GM23338 (cell line): Measurements from ENCODE around the gene MROH2A. TPM values are rescaled to one million over a fixed set of nuclear protein-coding genes. Genes with fewer than 3 reads are reported as not detected.

ENCODE experiments used
- ATAC-seq: fragments of 200-7000 bp; cut with Tn5 transposase; 3 replicates; pipeline ENCODE4 v1.9.1; 2020
- DNase-seq: peaks from one replicate; pipeline ENCODE4 v3.0.0-alpha.2; 2015; ENCODE audit warnings: low spot score
- H2AFZ ChIP-seq: fragments of 200-600 bp; sonication (generic); 2 replicates; pipeline ENCODE4 v1.8.0; 2016; ENCODE audit warnings: antibody characterized with exemption, mild to moderate bottlenecking, moderate library complexity
- H3F3A ChIP-seq: fragments of 200-600 bp; sonication (generic); replicated peaks from 2 replicates; pipeline ENCODE4 v1.8.0; 2017; ENCODE audit warnings: antibody characterized with exemption, mixed run types, low read depth
- H3K27ac ChIP-seq: fragments of 200-600 bp; sonication (generic); 2 replicates; pipeline ENCODE4 v1.6.1; 2016; ENCODE audit warnings: low read depth
- H3K27me3 ChIP-seq: fragments of 200-600 bp; sonication (generic); 2 replicates; pipeline ENCODE4 v1.8.0; 2016; ENCODE audit warnings: mild to moderate bottlenecking, mixed run types, moderate library complexity; ENCODE audit not compliant: insufficient read depth
- H3K36me3 ChIP-seq: fragments of 200-600 bp; sonication (generic); 2 replicates; pipeline ENCODE4 v1.8.0; 2016; ENCODE audit warnings: mild to moderate bottlenecking; ENCODE audit not compliant: insufficient read depth
- H3K4me1 ChIP-seq: fragments of 200-600 bp; sonication (generic); 2 replicates; pipeline ENCODE4 v1.8.0; 2016; ENCODE audit warnings: mild to moderate bottlenecking, moderate library complexity; ENCODE audit not compliant: insufficient read depth
- H3K4me2 ChIP-seq: fragments of 200-600 bp; sonication (generic); 2 replicates; pipeline ENCODE4 v1.7.1; 2017; ENCODE audit warnings: mixed run types
- H3K4me3 ChIP-seq: fragments of 200-600 bp; sonication (generic); 2 replicates; pipeline ENCODE4 v1.6.1; 2016; ENCODE audit warnings: mixed run types
- H3K79me2 ChIP-seq: fragments of 200-600 bp; sonication (generic); replicated peaks from 2 replicates; pipeline ENCODE4 v1.8.0; 2017; ENCODE audit warnings: mild to moderate bottlenecking; ENCODE audit not compliant: insufficient read depth
- H3K9me2 ChIP-seq: fragments of 200-600 bp; sonication (generic); 2 replicates; pipeline ENCODE4 v1.8.0; 2017; ENCODE audit not compliant: insufficient read depth
- H4K20me1 ChIP-seq: fragments of 200-600 bp; sonication (generic); replicated peaks from 2 replicates; pipeline ENCODE4 v1.8.0; 2017; ENCODE audit warnings: mild to moderate bottlenecking; ENCODE audit not compliant: insufficient read depth
- H3K27ac Mint-ChIP-seq: 2 replicates; pipeline ENCODE4 v1.8.0; 2020; ENCODE audit warnings: inconsistent platforms, mild to moderate bottlenecking, moderate library complexity, mixed read lengths
- H3K27me3 Mint-ChIP-seq: 3 replicates; pipeline ENCODE4 v1.8.0; 2022; ENCODE audit warnings: low read depth, mild to moderate bottlenecking, moderate library complexity, mixed read lengths, inconsistent platforms; ENCODE audit not compliant: insufficient read depth, poor library complexity
- H3K36me3 Mint-ChIP-seq: 3 replicates; pipeline ENCODE4 v1.8.0; 2021; ENCODE audit warnings: low read depth, mild to moderate bottlenecking, inconsistent platforms, moderate library complexity, mixed read lengths
- H3K4me1 Mint-ChIP-seq: 3 replicates; pipeline ENCODE4 v1.8.0; 2020; ENCODE audit warnings: mild to moderate bottlenecking, inconsistent platforms, mixed read lengths
- H3K4me3 Mint-ChIP-seq: 3 replicates; pipeline ENCODE4 v1.8.0; 2021; ENCODE audit warnings: moderate library complexity, mild to moderate bottlenecking, inconsistent platforms, mixed read lengths
- H3K9me3 Mint-ChIP-seq: 3 replicates; pipeline ENCODE4 v1.8.0; 2020; ENCODE audit warnings: moderate library complexity, mild to moderate bottlenecking, inconsistent platforms, mixed read lengths
- CTCF ChIP-seq, 2 experiments: fragments of 200-600 bp in 1 of 2; sonication (generic) in 1 of 2; conservative IDR thresholded peaks; 2 replicates each; pipeline versions ENCODE4 v1.5.1 to v1.6.1; 2016 to 2017; ENCODE audit warnings: antibody characterized with exemption in 2 of 2, low read depth in 2 of 2, mild to moderate bottlenecking in 2 of 2, moderate library complexity in 1 of 2
- ETS1 ChIP-seq: IDR thresholded peaks from 2 replicates; pipeline ENCODE4 v1.6.1; 2016; ENCODE audit warnings: antibody characterized with exemption
- EZH2phosphoT487 ChIP-seq: fragments of 200-600 bp; sonication (generic); IDR thresholded peaks from one replicate; pipeline ENCODE4 v1.8.1; 2018; ENCODE audit warnings: antibody characterized with exemption; ENCODE audit not compliant: unreplicated experiment
- JUNB ChIP-seq: IDR thresholded peaks from one replicate; pipeline ENCODE4 v1.6.1; 2016; ENCODE audit warnings: antibody characterized with exemption; ENCODE audit not compliant: unreplicated experiment
- NANOG ChIP-seq: IDR thresholded peaks from 2 replicates; pipeline ENCODE4 v1.6.1; 2016; ENCODE audit warnings: antibody characterized with exemption, borderline replicate concordance
- POLR2AphosphoS5 ChIP-seq: IDR thresholded peaks from 2 replicates; pipeline ENCODE4 v1.6.1; 2016; ENCODE audit warnings: antibody characterized with exemption, low read depth
- REST ChIP-seq: IDR thresholded peaks from one replicate; pipeline ENCODE4 v1.6.1; 2018; ENCODE audit warnings: antibody characterized with exemption; ENCODE audit not compliant: unreplicated experiment
- STAT1 ChIP-seq: IDR thresholded peaks from one replicate; pipeline ENCODE4 v1.6.1; 2016; ENCODE audit warnings: antibody characterized with exemption; ENCODE audit not compliant: unreplicated experiment
- ZNF114 ChIP-seq: fragments of 250-450 bp; sonication (Bioruptor Pico); IDR thresholded peaks from 2 replicates; pipeline ENCODE4 v1.5.0; 2020; ENCODE audit warnings: mild to moderate bottlenecking, moderate library complexity
- ZNF331 ChIP-seq: fragments of 250-450 bp; sonication (Bioruptor Pico); IDR thresholded peaks from 2 replicates; pipeline ENCODE4 v1.5.0; 2020; ENCODE audit warnings: low read depth, mild to moderate bottlenecking, moderate library complexity
- polyA plus RNA-seq: library from polyadenylated mRNA; unstranded; fragments of >200 nt; fragmentation: Nextera tagmentation; extraction: Ambion mirVana; gene quantifications from 2 replicates; pipeline ENCODE4 v1.2.1, GENCODE V29; 2016
- total RNA-seq: library from RNA; depleted of rRNA; stranded (reverse); fragments of >200 nt; shearing (Covaris generic); gene quantifications from 2 replicates; pipeline ENCODE4 v1.2.3, GENCODE V29; 2014

MROH2A gene
- total and polyA plus RNA-seq, 2 experiments from 2014 or later, result not detected

GRCh38 chr2:233807215-233807865 is 29.2 kb downstream of the MROH2A start:
- Mint-ChIP-seq H3K4me1 (no peaks in the 10 kb centered on the region), H3K36me3 (no peaks in the 10 kb centered on the region), H3K4me3 (no peak overlapping the region), H3K27me3 (peaks cover 2% of the 10 kb centered on the region), H3K27ac (no peak overlapping the region), H3K9me3 (peaks cover 11% of the 10 kb centered on the region; the same call in 2 of the 3 replicates)
- Histone ChIP-seq H3K4me1 (no peaks in the 10 kb centered on the region), H3F3A (no peaks in the 10 kb centered on the region), H3K27ac (no peak overlapping the region), H3K36me3 (no peaks in the 10 kb centered on the region), H2AFZ (no peak overlapping the region), H3K4me3 (no peak overlapping the region), H3K9me2 (no peaks in the 10 kb centered on the region; the same call in none of the 2 replicates), H4K20me1 (no peaks in the 10 kb centered on the region), H3K4me2 (no peak overlapping the region), H3K27me3 (no peaks in the 10 kb centered on the region), H3K79me2 (no peaks in the 10 kb centered on the region)
- DNase-seq (no peak), ATAC-seq (no peak)
- TF ChIP-seq ZNF114 (CRISPR knock-in tag), result no peak
- no peak for TF ChIP-seq POLR2AphosphoS5
- peak; percentile 17 to 18; a peak in 1 of 4 replicates for TF ChIP-seq CTCF (conservative IDR thresholded peaks at IDR 0.05; ENCODE audit: low read depth in 2 of 2)
- TF ChIP-seq ZNF331 (CRISPR knock-in tag), result no peak
- TF ChIP-seq ETS1, result no peak

- Histone ChIP-seq H3F3A (no peaks in the 10 kb centered on the region), H3K27ac (no peak overlapping the region), H3K4me3 (no peak overlapping the region), H2AFZ (no peak overlapping the region), H4K20me1 (no peaks in the 10 kb centered on the region), H3K27me3 (no peaks in the 10 kb centered on the region), H3K36me3 (no peaks in the 10 kb centered on the region), H3K79me2 (no peaks in the 10 kb centered on the region), H3K4me1 (no peaks in the 10 kb centered on the region), H3K4me2 (no peak overlapping the region), H3K9me2 (no peaks in the 10 kb centered on the region; the same call in none of the 2 replicates)
- Mint-ChIP-seq H3K4me1 (no peaks in the 10 kb centered on the region), H3K27me3 (peaks cover 2% of the 10 kb centered on the region), H3K4me3 (no peak overlapping the region), H3K27ac (no peak overlapping the region), H3K9me3 (peaks cover 5% of the 10 kb centered on the region; the same call in 2 of the 3 replicates), H3K36me3 (no peaks in the 10 kb centered on the region)
- DNase-seq (no peak), ATAC-seq (no peak)
- TF ChIP-seq NANOG (no peak), ETS1 (no peak), STAT1 (no peak), EZH2phosphoT487 (no peak), JUNB (no peak), ZNF331 (CRISPR knock-in tag) (no peak), REST (no peak), CTCF (conservative IDR thresholded peaks at IDR 0.05; ENCODE audit: low read depth in 2 of 2) (no peak)
Observed at GRCh38 chr2:233807966-233808935, 30.1 kb downstream of the MROH2A start.
